OCI-LY3 (cell line): ENCODE measurements around the gene WDR31.

ENCODE experiments used
- H2AFZ ChIP-seq: fragments of 200-600, 300-600 bp; shearing (Covaris generic); 2 replicates; pipeline ENCODE4 v1.6.0; 2014; ENCODE audit warnings: antibody characterized with exemption, low read depth, low read length
- H3K27ac ChIP-seq: fragments of 200-600, 300-600 bp; sonication (generic); 2 replicates; pipeline ENCODE4 v1.5.1; 2014; ENCODE audit warnings: mild to moderate bottlenecking, low read length, moderate library complexity, mixed read lengths
- H3K27me3 ChIP-seq: fragments of 200-600, 300-600 bp; sonication (generic); 2 replicates; pipeline ENCODE4 v1.6.1; 2014; ENCODE audit warnings: low read depth, low read length, mixed read lengths
- H3K36me3 ChIP-seq: fragments of 200-600, 300-600 bp; sonication (generic); replicated peaks from 2 replicates; pipeline ENCODE3; 2014; ENCODE audit warnings: low read depth, low read length, mixed read lengths
- H3K4me1 ChIP-seq: fragments of 300-600, 200-600 bp; sonication (generic); 2 replicates; pipeline ENCODE4 v1.6.1; 2014; ENCODE audit warnings: low read length, mixed read lengths
- H3K4me2 ChIP-seq: fragments of 200-600, 300-600 bp; sonication (generic); 2 replicates; pipeline ENCODE4 v1.6.1; 2014; ENCODE audit warnings: low read length, mixed read lengths
- H3K4me3 ChIP-seq: fragments of 300-600, 200-600 bp; sonication (generic); 2 replicates; pipeline ENCODE4 v1.5.1; 2014; ENCODE audit warnings: antibody characterized with exemption, mild to moderate bottlenecking, low read length, moderate library complexity
- H3K79me2 ChIP-seq: fragments of 300-600, 200-600 bp; shearing (Covaris generic); 2 replicates; pipeline ENCODE4 v1.6.1; 2014; ENCODE audit warnings: mild to moderate bottlenecking, low read length, mixed read lengths
- H3K9ac ChIP-seq: fragments of 300-600, 200-600 bp; shearing (Covaris generic); 2 replicates; pipeline ENCODE4 v1.6.0; 2014; ENCODE audit warnings: mild to moderate bottlenecking, low read length, moderate library complexity
- H3K9me3 ChIP-seq: fragments of 200-600, 300-600 bp; shearing (Covaris generic); 2 replicates; pipeline ENCODE4 v1.6.1; 2014; ENCODE audit warnings: low read length, mixed read lengths; ENCODE audit not compliant: insufficient read depth
- H4K20me1 ChIP-seq: fragments of 200-600, 300-600 bp; sonication (generic); 2 replicates; pipeline ENCODE4 v1.6.1; 2016; ENCODE audit warnings: low read length, mixed read lengths; ENCODE audit not compliant: insufficient read depth
- EZH2phosphoT487 ChIP-seq: fragments of 200-600 bp; shearing (Covaris generic); IDR thresholded peaks from 2 replicates; pipeline ENCODE4 v1.6.1; 2018; ENCODE audit warnings: antibody characterized with exemption, mixed run types, low read depth
- TF ChIP-seq, protein P1 (sequence below): fragments of 200-600, 300-600 bp; sonication (generic); IDR thresholded peaks from 2 replicates; pipeline ENCODE4 v1.5.1; 2014; ENCODE audit warnings: antibody characterized with exemption, low read length, low read depth

Gene WDR31

GRCh38 chr9:113376634-113377567, 36.8 kb upstream of the WDR31 start, which contains the start of gene HDHD3:
TSS of gene HDHD3 (minus strand) at chr9:113376986. CDS start at chr9:113374354, 2,632 bp downstream.
- Histone ChIP-seq H3K9ac (peak within 1 kb of the TSS; percentile 83), H3K9me3 (no peaks in the 10 kb centered on the region), H3K4me2 (peak within 1 kb of the TSS; percentile 74), H2AFZ (peak within 1 kb of the TSS; percentile 36; the same call in 1 of the 2 replicates), H4K20me1 (no peaks in the 10 kb centered on the region; the same call in 1 of the 2 replicates), H3K4me3 (peak within 1 kb of the TSS; percentile 88), H3K4me1 (peaks cover 43% of the 10 kb centered on the region), H3K27me3 (no peaks in the 10 kb centered on the region), H3K79me2 (peaks cover 11% of the 10 kb centered on the region), H3K36me3 (peaks cover 31% of the 10 kb centered on the region), H3K27ac (peak within 1 kb of the TSS; percentile 44)
- TF ChIP-seq EZH2phosphoT487 = no peak
- TF ChIP-seq, protein P1, sequence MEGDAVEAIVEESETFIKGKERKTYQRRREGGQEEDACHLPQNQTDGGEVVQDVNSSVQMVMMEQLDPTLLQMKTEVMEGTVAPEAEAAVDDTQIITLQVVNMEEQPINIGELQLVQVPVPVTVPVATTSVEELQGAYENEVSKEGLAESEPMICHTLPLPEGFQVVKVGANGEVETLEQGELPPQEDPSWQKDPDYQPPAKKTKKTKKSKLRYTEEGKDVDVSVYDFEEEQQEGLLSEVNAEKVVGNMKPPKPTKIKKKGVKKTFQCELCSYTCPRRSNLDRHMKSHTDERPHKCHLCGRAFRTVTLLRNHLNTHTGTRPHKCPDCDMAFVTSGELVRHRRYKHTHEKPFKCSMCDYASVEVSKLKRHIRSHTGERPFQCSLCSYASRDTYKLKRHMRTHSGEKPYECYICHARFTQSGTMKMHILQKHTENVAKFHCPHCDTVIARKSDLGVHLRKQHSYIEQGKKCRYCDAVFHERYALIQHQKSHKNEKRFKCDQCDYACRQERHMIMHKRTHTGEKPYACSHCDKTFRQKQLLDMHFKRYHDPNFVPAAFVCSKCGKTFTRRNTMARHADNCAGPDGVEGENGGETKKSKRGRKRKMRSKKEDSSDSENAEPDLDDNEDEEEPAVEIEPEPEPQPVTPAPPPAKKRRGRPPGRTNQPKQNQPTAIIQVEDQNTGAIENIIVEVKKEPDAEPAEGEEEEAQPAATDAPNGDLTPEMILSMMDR = no peak

- H2AFZ ChIP-seq = no peak overlapping the region
- H3K9ac ChIP-seq = no peak overlapping the region
- H3K27ac ChIP-seq = no peak overlapping the region
- H3K36me3 ChIP-seq = peaks cover 32% of the 10 kb centered on the region
- peak overlapping the region; percentile 60 for H3K4me2 ChIP-seq
- H3K79me2 ChIP-seq = peaks cover 11% of the 10 kb centered on the region
- no peaks in the 10 kb centered on the region; the same call in 1 of the 2 replicates for H4K20me1 ChIP-seq
- H3K4me3 ChIP-seq = peak overlapping the region; percentile 88
- H3K27me3 ChIP-seq = no peaks in the 10 kb centered on the region
- H3K9me3 ChIP-seq = no peaks in the 10 kb centered on the region
- TF ChIP-seq, protein P1 = no peak
- TF ChIP-seq EZH2phosphoT487 = no peak
- H3K4me1 ChIP-seq = peaks cover 32% of the 10 kb centered on the region
Observed at GRCh38 chr9:113375057-113376023, 35.3 kb upstream of the WDR31 start.

DNA sequence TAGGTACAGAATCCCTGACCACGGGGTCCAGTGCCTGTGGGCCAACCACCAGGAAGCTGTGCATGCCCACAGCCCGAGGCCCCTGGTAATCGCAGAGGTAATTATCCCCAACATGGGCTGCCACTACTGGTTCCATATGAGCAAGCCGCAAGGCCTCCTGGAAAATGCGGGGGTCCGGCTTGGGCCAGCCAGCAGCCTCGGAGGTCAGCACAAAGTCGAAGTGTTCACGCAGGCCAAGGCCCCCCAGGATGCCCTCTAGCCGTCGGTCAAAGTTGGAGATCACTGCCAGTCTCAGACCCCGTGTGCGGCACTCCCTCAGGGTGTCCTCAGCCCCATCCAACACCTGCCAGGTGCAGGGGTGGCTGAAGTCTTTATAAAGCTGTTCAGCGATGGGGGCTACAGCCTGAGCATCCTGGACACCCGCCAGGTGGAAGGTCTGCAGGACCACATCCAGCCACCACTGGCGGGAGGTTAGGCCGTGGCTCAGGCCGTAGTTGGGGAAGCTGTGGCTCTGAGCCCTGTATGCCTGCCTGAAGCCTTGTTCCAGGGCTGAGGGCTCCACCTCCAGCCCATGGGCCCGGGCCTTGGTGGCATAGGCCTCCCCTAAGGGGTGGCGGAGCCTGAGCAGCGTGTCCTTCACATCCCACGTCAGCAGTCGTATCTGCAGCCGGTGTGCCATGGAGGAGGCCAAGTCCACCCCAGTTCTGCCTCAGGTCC, 33.8 kb upstream of the WDR31 start:
- Histone ChIP-seq H3K4me3 (no peak overlapping the region), H3K27ac (no peak overlapping the region), H3K36me3 (peaks cover 32% of the 10 kb centered on the region), H3K4me2 (no peak overlapping the region), H3K9ac (no peak overlapping the region), H3K9me3 (no peaks in the 10 kb centered on the region), H4K20me1 (no peaks in the 10 kb centered on the region; the same call in 1 of the 2 replicates), H2AFZ (no peak overlapping the region), H3K79me2 (peaks cover 11% of the 10 kb centered on the region), H3K27me3 (no peaks in the 10 kb centered on the region), H3K4me1 (peaks cover 17% of the 10 kb centered on the region)
- TF ChIP-seq, protein P1 = no peak
- no peak for TF ChIP-seq EZH2phosphoT487
